Measurements from ENCODE around the gene ZNF532. TPM values are rescaled to one million over a fixed set of nuclear protein-coding genes. Genes with fewer than 3 reads are reported as not detected.

The ZNF532 gene
- total RNA-seq, 1 experiment from 2014 or later = 21.1 TPM

DNA sequence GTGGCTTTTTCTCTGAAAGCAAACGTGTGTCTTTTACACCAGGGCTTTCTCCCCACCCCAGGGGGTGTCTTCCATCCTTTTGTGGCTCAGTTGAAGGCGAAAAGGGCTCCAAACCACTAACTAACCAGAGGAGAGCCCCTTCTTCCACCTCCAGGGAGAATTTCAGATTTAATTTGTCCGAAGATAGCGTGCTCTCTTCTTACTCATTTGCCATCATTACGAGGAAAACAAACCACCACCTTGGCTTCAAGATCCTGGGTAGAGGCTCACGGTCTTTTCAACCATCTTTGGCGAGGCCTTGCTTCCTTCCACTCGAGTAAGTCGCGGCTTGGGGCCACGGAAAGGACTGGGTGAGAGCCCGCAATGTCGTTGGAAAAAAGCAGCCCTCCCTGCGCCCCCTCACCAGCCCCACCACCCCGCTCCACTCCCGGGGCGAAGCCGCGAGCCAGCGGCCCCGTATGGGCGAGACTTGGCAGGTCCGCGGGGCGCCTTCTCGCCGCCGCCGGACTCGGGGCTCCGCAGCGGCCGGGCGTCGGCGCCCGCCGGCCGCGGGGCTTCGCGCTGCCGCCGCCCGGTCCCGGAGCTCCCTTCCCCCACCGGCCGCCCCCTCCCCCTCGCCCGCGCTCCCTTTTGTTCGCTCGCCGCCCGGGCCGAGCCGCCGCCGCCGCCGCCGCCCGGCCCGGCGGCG is 1.7 kb upstream of the ZNF532 start:
- TF ChIP-seq EZH2 (IDR thresholded peaks at IDR 0.05; ENCODE audit: low read depth) = no peak
- TF ChIP-seq, protein P1, sequence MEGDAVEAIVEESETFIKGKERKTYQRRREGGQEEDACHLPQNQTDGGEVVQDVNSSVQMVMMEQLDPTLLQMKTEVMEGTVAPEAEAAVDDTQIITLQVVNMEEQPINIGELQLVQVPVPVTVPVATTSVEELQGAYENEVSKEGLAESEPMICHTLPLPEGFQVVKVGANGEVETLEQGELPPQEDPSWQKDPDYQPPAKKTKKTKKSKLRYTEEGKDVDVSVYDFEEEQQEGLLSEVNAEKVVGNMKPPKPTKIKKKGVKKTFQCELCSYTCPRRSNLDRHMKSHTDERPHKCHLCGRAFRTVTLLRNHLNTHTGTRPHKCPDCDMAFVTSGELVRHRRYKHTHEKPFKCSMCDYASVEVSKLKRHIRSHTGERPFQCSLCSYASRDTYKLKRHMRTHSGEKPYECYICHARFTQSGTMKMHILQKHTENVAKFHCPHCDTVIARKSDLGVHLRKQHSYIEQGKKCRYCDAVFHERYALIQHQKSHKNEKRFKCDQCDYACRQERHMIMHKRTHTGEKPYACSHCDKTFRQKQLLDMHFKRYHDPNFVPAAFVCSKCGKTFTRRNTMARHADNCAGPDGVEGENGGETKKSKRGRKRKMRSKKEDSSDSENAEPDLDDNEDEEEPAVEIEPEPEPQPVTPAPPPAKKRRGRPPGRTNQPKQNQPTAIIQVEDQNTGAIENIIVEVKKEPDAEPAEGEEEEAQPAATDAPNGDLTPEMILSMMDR (conservative IDR thresholded peaks at IDR 0.05) = no peak
- no peaks in the 10 kb centered on the region for H3K9me3 ChIP-seq (ENCODE audit: insufficient read depth, low read depth)
- no peaks in the 10 kb centered on the region for H3K79me2 ChIP-seq (ENCODE audit: low read depth)
- DNase-seq = peak in 1 of 2 experiments; percentile 18
- intact Hi-C loops (cut with micrococcal nuclease; ENCODE audit: unreplicated experiment) = loop anchor here (2.0 kb wide), 1 partner anchor 78 kb away; no protein-coding TSS in a partner anchor
- H3K4me2 ChIP-seq = peak overlapping the region; percentile 87
- H3F3A ChIP-seq (ENCODE audit: insufficient read depth, low read depth) = peaks cover 8% of the 10 kb centered on the region; the same call in 1 of the 2 replicates
- H2AFZ ChIP-seq = peak overlapping the region; percentile 90
- H3K36me3 ChIP-seq (ENCODE audit: low read depth) = no peaks in the 10 kb centered on the region
- no peaks in the 10 kb centered on the region for H3K9me2 ChIP-seq (ENCODE audit: insufficient read depth)
- CTCF ChIA-PET = no interaction called here
- no peaks in the 10 kb centered on the region for H3K27me3 ChIP-seq (ENCODE audit: insufficient read depth, low read depth)
- peak overlapping the region; percentile 63 for H3K4me3 ChIP-seq
- POLR2A ChIA-PET (ENCODE audit: unreplicated experiment) = no interaction called here
- peaks cover 14% of the 10 kb centered on the region for H3K4me1 ChIP-seq (replicated peaks; ENCODE audit: insufficient read depth)
- TSS peak; percentile 72 for BruUV-seq (replicated peaks)
- H3K27ac ChIP-seq = peak overlapping the region; percentile 59
- no peaks in the 10 kb centered on the region for H4K20me1 ChIP-seq (ENCODE audit: insufficient read depth)

DNA sequence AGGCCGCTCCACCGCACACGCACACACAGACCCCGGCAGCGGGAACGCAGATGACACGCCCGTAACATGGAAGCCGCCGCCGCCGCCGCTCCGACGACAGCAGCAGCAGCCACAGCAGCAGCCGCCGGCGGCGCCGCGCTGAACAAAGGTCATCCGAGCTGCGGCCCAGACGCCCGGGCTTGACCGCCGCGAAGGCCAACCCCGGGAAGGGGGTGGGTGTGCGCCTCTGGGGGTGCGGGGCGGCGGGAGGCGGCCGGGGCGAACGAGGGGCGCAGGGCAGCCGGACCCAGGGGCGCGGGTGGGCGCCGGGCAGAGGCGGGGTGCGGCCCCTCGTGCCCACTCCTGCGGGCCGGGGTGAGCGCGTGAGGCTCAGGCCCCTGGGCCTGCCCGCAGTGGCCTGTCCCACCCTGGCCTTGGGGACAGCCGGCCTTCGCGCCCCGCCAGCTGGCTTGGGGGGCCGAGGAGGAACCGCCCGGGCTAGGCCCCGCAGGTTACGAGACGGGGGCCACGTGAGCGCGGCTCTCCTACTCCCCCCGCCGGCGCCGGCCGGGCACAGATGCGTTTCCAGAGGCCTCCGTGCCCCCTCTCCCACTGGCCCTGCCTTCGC is 1.0 kb upstream of the ZNF532 start:
- no peak overlapping the region for H3K27ac ChIP-seq
- H3K27me3 ChIP-seq (ENCODE audit: insufficient read depth, low read depth) = no peaks in the 10 kb centered on the region
- H3K9me3 ChIP-seq (ENCODE audit: insufficient read depth, low read depth) = no peaks in the 10 kb centered on the region
- no peaks in the 10 kb centered on the region for H3K79me2 ChIP-seq (ENCODE audit: low read depth)
- peaks cover 8% of the 10 kb centered on the region; the same call in 1 of the 2 replicates for H3F3A ChIP-seq (ENCODE audit: insufficient read depth, low read depth)
- H3K36me3 ChIP-seq (ENCODE audit: low read depth) = peaks cover 4% of the 10 kb centered on the region; the same call in 1 of the 2 replicates
- H3K9me2 ChIP-seq (ENCODE audit: insufficient read depth) = no peaks in the 10 kb centered on the region
- H3K4me1 ChIP-seq (replicated peaks; ENCODE audit: insufficient read depth) = peaks cover 14% of the 10 kb centered on the region
- no TSS peak for BruUV-seq (replicated peaks)
- TF ChIP-seq, protein P1 (conservative IDR thresholded peaks at IDR 0.05) = no peak
- no peak for TF ChIP-seq EZH2 (IDR thresholded peaks at IDR 0.05; ENCODE audit: low read depth)
- H4K20me1 ChIP-seq (ENCODE audit: insufficient read depth) = no peaks in the 10 kb centered on the region
- DNase-seq = peak; percentile 33 to 49
- H3K4me2 ChIP-seq = peak overlapping the region; percentile 57
- CTCF ChIA-PET = no interaction called here
- no peak overlapping the region for H2AFZ ChIP-seq
- intact Hi-C loops (cut with micrococcal nuclease; ENCODE audit: unreplicated experiment) = loop anchor here (2.0 kb wide), 1 partner anchor 79 kb away; no protein-coding TSS in a partner anchor
- POLR2A ChIA-PET (ENCODE audit: unreplicated experiment) = no interaction called here
- peak overlapping the region; percentile 49; the same call in 1 of the 2 replicates for H3K4me3 ChIP-seq

DNA sequence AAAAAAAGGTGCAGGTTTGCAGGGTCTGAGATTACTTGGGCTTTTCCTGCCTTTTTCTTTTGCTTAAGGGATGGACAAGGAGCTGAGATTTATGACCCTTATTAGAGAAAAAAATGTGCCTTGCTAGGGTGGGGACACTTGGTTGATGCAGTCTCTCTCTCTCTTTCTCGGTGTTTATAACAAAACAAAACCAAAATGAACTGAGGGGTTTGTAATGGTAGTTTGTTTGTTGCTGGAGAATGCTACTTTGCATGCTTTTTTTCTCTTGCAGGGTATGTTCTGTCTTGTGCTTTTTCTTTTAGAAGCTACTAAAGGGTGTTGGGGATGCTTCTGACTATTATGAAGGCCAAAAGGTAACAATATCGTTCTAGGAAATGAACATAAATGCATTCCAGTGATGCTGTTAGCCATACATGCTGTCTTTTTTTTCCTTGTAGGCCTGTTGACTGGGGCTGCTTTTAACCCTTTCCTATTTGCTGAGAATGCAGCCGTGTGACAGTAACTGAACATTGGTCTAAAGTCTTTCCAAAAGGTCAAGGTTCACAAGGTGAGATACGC is 435 bp downstream of the ZNF532 start:
- ChIA-PET CTCF (no interaction called here), POLR2A (ENCODE audit: unreplicated experiment) (no interaction called here)
- Histone ChIP-seq H3K36me3 (ENCODE audit: low read depth) (peaks cover 4% of the 10 kb centered on the region; the same call in 1 of the 2 replicates), H3K9me3 (ENCODE audit: insufficient read depth, low read depth) (no peaks in the 10 kb centered on the region), H4K20me1 (ENCODE audit: insufficient read depth) (no peaks in the 10 kb centered on the region), H3F3A (ENCODE audit: insufficient read depth, low read depth) (peaks cover 8% of the 10 kb centered on the region; the same call in 1 of the 2 replicates), H2AFZ (no peak overlapping the region), H3K27ac (no peak overlapping the region), H3K79me2 (ENCODE audit: low read depth) (no peaks in the 10 kb centered on the region), H3K4me2 (no peak overlapping the region), H3K9me2 (ENCODE audit: insufficient read depth) (no peaks in the 10 kb centered on the region), H3K4me1 (replicated peaks; ENCODE audit: insufficient read depth) (peaks cover 14% of the 10 kb centered on the region), H3K27me3 (ENCODE audit: insufficient read depth, low read depth) (no peaks in the 10 kb centered on the region), H3K4me3 (no peak overlapping the region)
- no peak for DNase-seq
- BruUV-seq (replicated peaks) = no TSS peak
- intact Hi-C loops (cut with micrococcal nuclease; ENCODE audit: unreplicated experiment) = no loop called here
- TF ChIP-seq, protein P1 (conservative IDR thresholded peaks at IDR 0.05) = no peak
- no peak for TF ChIP-seq EZH2 (IDR thresholded peaks at IDR 0.05; ENCODE audit: low read depth)
